HG03135 (cell line): Measurements from ENCODE around the gene TBC1D1.

ENCODE experiments used
- ATAC-seq: cut with Tn5 transposase; IDR thresholded peaks from one replicate; pipeline ENCODE4 v1.9.1; 2021; ENCODE audit warnings: mild to moderate bottlenecking, moderate library complexity; ENCODE audit not compliant: unreplicated experiment

The TBC1D1 gene

DNA sequence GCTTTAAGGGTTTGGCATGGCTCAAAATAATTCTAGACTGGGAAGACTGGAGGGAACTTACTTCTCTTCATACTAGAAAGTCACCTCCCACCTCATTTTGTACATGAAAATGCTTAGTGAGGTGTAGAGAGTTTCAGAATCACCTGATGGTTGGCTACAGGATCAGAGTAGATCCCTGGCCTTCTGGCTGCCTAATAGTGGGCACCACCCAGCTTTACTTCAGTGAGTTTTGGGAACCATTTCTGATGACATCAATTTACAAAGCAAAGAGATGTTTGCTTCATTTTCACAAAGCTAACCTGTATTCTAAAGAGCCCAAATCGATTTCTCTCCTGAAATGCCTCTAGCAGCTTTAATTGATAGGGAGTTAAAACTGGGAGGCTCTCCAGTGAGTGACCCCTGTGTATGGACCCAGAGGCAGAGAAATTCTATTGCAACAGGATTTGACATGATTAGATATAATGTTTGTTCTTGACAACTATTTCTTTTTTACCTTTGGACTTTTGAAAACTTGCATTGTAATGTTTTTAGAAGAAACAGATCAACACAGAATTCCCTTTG lies 249.8 kb downstream of the TBC1D1 start:
- no peak for ATAC-seq

DNA sequence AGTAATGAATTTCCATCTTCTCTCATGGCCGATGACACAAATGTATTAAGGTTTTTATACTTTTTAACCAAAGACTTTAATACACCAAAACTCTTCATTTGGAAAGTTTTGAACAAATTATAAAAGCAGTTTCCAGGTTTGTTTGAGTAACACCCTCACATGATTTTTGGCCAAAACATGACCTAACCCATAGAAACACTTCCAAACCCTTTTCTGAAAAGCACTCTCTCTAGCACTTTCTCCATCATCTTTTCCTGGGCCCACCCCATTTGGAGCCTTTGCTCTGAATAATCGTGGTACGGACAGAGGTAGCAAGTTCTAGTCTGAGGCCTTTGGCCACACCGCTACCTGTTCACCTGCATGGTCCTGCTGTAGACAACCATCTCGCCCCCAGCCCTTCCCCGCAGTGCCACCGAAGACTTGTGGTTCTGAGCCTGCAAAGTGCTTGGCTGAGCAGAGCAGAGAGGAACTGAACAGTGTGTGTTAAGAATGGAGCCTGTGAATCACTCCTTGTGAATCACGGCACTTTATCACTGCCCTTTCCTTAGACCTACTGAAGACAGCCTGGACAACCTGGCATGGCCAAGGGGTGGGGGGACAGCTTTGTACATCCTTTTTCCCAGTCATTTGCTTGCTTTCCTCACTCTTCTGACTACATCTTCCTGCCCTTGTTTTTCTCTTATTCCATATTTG lies 251.1 kb downstream of the TBC1D1 start:
- no peak for ATAC-seq

DNA sequence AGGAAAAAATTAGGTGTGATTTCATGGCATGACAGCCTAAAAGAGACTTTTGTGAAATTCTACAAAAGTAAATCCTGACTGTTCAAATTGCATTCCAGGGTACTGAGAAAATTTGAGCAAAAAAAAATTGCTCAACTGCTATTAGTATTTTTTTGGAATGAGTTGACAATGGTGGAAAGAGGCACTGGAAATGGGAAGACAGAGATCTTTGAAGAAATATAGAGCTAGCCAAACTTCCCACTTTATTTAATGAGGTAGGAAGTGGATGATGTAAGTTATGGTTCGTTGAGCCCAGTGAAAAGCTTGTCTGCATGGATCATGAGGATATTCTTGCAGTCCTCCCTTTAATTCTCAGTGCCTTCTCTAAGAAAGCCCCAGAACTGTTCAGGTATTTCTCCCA lies 253.1 kb downstream of the TBC1D1 start:
- no peak for ATAC-seq

DNA sequence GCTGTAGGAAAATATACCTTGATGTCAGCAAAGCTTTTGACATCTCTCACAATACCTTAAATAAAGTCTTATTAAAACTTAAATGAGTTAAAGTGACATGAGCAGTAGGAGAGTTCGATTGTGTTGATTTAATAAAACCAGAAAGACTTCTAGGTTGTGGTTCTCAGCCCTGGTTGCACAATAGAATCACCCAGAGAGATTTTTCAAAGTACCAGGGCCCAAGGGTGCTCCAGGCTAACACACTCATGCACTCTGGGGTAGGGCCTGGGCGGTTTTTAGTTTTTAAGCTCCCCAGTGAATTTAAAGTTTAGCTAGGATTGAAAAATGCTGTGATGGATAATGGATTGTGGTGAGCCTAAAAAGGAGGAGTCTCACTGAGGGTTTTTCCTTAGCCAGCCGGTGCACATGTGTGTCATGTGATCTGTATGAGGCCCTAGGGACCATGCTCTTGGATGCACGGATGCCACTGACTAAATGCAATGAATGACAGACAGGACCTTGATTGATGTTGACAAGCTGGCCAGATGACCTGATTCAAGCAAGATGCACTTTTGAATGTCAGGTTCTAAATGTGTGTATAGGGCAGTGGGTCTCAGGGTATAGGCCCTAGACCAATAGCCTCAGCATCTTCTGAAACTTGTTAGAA lies 254.3 kb downstream of the TBC1D1 start:
- no peak for ATAC-seq

DNA sequence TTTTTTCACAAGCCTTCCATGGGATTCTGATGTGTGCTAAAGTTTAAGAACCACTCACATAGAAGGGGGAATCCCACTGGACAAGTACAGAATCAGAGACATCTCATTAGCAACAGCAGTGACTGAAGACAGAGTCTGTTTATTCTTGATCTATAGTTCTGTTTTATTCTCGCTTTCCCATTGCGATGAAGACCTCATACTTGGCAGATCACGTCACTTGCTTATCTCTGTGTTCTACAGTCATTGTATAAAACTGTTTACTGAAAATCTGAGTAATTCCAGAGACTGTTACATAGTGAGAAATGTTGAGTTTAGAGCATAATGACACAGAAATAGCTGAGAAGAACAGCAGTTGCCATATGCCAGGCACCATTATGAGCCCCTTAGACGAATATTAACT lies 254.9 kb downstream of the TBC1D1 start:
- no peak for ATAC-seq

DNA sequence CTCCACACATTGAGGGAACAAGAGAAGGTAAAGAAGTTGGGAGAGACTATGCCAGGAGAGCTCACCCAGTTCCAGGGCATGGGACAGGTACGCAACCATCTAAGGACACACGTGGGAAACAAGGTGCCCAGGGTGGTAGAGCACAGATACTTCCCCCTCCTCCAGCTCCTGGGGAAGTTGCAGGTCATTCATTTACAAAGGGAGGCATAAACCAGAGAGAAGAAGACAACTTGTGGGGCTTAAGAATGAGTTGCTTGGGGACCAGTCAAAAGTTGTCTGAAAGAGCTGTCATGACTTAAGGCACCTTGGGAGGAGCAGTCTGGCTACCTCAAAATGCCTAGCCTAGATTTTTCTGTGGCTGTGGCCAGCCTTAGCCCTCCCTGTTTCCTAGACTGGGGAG lies 255.5 kb downstream of the TBC1D1 start:
- ATAC-seq, result no peak

DNA sequence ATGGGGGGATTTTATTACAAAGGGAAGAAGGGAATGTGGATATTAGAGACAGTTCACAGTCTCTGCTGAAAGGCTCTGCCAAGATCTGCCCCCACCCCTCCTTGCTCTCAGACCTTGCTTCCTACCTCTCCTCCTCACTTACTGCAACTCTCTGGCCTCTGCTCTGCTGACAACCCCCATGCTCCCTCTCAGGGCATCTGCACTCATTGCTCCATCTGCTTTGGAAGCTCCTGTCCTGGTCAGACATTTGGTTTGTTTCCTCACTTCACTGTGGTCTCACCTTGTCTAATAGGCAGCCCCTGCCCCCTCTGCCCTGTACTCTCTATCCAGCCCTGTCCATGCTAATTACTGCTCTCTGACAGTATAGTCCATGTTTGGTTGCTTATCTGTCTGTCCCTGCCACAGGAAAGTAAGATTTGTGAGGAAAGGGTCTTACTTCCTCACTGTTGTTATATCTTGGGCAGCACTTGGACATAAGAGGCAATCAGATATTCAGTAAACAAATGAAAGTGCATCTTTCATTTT lies 258.6 kb downstream of the TBC1D1 start:
- ATAC-seq, result no peak

DNA sequence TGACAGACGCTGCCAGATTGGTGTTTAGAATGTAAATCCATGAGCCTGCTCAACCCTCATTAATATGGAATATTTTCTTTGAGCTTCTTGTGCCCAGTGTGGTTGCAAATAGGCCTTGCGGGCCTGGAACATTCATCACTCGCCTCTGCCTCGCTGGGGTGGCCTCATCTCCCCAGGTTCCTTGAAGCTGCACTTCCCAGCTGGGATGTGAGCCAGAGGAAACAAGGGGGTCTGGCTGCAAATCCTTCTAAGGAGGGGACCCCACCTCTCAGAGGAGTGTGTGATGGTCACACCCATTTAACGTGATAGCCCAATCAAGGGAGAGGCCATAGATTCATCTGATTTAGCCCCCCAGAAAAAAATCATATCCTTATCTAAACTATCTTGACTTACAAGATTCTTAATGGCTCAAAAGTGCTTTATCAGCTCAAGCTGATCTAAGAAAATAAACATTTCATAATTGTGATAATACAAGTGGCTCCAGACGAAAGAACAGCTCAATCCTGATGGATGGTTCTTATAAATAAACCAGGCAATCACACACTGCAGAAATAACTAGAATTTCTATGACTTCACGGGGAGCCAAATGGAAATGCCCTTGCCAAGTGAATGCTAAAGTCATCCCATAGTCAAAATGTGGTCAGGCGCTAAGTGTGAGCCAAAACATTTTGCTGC lies 259.2 kb downstream of the TBC1D1 start:
- ATAC-seq, result no peak

DNA sequence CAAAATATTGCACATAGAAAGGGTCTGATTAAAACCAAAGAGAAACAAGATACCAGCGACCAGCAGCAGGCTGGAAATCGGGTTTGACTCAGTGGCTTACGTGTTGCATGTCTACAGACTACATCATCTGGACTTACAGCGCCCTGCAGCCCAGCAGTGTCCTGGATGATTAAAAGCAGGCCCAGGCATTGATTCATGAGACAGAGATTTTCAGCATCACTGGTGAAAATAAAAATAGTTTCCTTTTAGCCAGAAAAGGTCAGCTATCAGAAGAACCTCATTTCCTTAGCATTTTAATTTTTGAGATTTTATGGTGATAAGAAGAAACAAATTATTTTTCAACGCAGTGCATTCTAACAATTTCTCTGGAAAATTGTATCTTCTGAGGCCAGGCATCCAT lies 259.9 kb downstream of the TBC1D1 start:
- ATAC-seq, result no peak

DNA sequence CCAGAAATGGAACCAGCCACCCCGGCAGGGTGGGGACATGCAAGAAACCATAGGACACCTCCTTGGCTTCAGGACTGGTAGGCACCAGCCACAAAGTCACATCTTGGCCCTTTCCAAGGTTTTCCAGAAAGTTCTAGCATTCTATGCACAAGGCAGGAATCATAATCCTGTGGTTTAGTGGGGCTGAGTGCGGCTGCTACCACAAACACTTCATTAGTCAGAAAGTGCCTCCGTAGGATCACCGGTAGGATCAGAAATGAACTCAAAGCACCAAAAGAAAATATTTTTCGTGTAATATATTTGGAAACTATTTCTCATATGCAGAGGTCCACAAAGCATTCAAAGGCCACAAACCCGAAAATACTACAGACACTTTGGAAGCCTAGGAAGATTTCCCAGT lies 261.0 kb downstream of the TBC1D1 start:
- ATAC-seq, result no peak

DNA sequence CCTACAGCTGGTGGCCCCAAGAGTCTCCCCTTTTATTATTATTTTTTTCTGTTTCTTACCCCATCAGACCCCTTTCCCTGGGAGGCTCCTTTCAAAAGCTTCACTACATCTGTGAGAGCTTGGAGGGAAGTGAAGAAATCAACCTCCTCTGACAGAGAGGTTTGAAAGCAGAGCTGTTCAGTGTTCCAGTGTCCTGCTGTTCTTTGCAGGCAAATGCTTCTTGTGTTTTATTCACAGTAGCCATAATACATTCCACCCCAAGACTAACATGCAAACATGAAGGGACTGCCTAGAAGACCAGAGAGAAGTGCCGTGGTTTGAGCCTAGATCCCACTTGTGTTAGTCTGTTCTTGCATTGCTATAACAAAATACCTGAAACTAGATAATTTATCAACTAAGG lies 261.4 kb downstream of the TBC1D1 start:
- no peak for ATAC-seq

DNA sequence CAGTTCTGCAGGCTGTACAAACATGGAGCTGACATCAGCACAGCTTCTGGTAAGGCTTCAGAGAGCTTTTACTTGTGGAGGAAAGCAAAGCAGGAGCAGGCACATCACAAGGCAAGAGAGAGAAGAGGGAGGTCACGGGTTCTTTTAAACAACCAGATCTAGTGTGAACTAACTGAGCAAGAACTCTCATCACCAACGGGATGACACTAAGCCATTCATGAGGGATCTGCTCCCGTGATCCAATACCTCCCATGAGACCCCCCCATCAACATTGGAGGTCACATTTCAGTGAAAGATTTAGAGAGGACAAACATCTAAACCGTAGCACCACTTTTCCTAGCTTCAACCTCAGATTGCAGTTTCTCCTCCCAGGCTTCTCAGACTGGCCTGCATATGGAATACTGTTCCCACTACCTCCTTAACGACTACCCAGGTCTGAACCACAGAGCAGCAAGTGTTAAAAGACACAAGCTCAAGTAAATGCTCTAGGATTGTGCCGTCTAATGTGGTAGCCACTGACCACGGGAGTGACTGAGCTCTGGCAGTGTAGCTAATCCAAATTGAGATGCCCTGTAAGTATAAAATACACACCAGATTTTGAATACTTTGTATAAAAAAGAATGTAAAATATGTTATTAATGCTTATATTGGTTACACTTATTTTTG lies 262.0 kb downstream of the TBC1D1 start:
- no peak for ATAC-seq

DNA sequence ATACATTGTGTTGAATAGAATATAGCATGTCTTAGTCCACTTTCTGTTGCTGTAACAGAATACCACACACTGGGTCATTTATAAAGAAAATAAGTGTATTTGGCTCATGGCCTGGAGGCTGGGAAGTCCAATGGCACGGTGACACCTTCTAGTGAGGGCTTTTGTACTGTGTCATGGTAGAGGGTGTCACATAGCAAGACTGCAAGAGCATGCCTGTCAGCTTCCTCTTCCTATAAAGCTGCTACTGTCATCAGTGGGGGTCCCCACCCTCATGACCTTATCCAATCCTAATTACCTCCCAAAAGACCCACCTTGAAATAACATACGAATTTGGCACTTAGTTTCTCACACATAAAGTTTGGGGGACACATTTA lies 262.5 kb downstream of the TBC1D1 start:
- no peak for ATAC-seq

DNA sequence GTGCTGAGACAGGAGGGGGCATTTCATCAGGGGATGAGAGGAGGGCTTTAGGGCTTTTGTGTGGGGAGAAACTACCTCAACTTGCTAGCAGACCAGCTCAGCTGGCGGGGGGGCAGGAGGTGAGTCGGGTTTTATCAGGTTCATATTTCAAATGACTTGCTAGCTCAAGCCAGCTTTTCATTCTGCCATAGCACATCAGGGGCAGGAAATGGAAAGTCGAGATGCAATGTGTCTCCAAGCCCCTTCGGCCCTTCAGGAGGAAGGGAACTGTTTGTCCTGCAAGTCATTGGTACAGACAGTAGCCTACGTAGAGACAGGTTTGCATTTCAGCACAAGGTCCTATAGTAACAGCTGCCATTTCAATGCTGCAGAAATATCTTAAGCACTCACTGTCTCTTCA lies 263.4 kb downstream of the TBC1D1 start:
- no peak for ATAC-seq

DNA sequence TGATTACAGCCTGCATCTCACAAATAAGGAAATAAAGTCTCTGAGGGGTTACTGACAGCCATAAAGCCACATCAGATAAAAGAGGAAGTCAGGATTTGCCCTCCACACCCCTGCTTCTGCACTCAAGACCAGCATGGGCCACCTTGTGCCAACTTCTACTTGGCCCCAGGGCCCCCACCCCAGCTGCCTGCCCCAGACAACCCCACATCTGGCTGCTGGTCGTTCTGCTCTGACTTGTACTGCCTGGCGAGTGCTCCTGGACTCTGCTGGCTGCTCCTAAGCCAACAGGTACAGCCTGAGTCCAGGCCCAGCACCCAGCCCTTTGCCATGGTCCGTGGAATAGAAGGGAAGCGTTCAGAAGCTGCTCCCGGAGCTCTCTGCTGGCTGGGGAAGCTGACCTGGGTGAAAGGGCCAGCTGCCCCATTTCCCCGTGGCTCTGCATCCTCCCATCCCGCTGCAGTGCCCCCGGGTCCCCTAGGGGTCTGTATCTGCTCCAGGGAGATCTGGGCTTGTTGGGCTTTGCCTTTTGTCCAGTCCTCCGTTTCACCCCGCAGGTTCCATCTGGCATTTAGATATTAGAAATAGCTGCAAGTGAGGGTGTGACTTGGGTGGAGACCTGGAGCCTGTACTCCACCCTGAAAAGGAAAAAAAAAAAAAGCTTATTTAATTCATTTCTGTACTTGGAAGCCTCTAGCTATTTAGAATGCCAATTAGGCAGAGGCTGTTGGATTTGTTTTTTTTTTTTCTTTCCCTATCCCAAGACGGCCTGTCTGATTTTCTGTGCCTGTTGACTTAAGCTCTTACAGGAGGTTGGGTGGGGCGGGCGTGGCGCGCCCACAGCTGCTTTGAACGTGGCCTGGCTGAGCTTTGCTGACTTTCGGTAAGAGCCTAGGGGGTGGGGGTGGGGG lies 264.1 kb downstream of the TBC1D1 start:
- ATAC-seq, result no peak

DNA sequence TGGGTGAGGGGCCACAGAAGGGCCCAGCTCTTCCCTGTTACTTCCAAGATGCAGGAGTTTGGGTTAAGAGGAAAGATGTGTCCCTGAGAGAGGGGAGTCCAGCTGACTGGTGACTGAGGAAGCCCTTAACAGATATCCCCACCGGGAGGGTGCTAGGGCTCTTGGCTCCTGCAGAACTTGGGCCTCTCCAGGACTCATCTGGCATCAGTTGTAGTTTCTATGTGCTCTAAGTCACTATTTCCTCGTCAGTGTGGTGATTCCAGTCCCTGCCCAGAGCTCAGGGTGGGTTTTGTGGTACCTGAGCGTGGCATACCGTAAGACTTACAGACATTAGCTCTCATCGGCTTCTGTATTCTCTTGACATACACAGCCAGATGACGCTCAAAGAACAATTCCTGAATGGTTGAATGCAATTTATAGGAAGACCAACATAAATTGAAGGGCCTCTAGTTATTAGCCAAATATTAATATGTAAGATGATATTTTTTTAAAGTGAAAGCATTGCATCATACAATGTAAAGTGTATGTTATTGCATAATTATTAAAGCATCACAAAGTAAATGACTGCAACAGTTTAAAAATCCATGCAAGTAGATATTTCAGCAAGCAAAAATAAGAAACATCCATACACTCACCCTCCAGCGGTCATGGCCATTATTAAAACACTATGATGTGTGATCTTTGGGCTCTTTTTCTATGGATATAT lies 264.9 kb downstream of the TBC1D1 start:
- no peak for ATAC-seq

DNA sequence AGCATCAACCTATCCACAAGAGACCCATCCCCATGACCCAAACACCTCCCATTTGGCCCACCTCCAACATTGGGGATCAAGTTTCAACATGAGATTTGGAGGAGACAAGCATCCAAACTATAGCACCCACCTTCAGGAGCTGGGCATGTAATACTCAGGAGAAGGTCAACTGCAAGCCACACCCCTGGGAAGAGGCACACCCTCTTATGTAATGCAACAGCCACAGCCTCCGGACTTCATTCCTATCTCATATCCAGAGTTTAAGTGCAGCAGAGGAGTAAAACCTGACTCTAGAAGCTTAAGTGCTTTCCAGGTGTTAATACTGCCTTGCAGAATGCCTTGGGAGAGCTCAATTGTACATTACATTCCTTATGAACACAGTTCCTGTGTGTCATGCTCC lies 266.7 kb downstream of the TBC1D1 start:
- no peak for ATAC-seq

DNA sequence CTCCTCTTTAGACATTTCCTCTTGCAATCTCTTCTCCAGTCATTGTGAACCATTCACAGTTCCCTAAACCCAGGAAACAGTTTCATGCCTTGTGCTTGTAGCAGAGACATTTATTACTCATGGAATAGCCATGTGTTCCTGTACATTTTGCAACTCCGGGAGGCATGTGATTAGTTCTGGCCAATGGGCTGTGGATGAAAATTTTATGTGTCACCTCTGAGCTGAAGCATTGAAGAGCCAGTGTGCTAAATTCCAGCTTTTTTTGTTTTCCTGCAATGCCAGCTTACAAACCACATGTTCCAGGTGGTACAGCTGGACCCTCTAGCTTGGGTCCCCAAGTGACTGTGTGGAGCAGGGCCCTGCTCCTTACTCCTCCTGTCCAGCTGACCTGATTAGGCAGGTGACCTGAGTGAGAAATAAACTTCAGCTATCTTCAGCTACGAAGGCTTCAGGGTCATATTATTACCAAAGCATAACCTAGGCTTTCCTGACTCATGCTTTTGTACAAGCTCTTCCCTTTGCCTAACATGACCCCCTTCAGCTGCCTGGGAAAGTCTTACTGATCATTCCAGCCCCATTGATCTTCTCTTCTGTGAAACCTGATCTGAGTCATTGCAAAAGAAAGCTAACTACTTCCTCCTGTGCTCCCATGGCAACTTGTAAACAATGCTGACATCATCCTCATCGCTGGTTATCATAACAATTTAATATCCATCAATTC lies 269.8 kb downstream of the TBC1D1 start:
- ATAC-seq, result peak; percentile 91
